Smooth muscle cell (in vitro differentiated cells): ENCODE data around the gene CPNE4. TPM values are rescaled to one million over a fixed set of nuclear protein-coding genes. Genes with fewer than 3 reads are reported as not detected.

Experiments
- DNase-seq: peaks from one replicate; lab custom pipeline; 2025; ENCODE audit not compliant: unreplicated experiment; lab: John Stamatoyannopoulos, UW
- H2AFZ ChIP-seq: fragments of 200-600 bp; sonication (generic); 2 replicates; pipeline ENCODE4 v1.6.0; 2016; ENCODE audit warnings: antibody characterized with exemption, low read depth, mild to moderate bottlenecking
- H3F3A ChIP-seq: fragments of 200-600 bp; sonication (generic); 2 replicates; pipeline ENCODE4 v1.6.0; 2017; ENCODE audit warnings: antibody characterized with exemption, low read depth
- H3K27ac ChIP-seq: fragments of 200-600 bp; sonication (generic); 2 replicates; pipeline ENCODE4 v1.5.1; 2016; ENCODE audit warnings: low read depth, mild to moderate bottlenecking
- H3K27me3 ChIP-seq: fragments of 200-600 bp; sonication (generic); 2 replicates; pipeline ENCODE4 v1.6.1; 2016; ENCODE audit warnings: low read depth, mild to moderate bottlenecking
- H3K36me3 ChIP-seq: fragments of 200-600 bp; sonication (generic); 2 replicates; pipeline ENCODE4 v1.5.1; 2016; ENCODE audit warnings: low read depth
- H3K4me1 ChIP-seq: fragments of 200-600 bp; sonication (generic); 2 replicates; pipeline ENCODE4 v1.5.1; 2016; ENCODE audit warnings: low read depth
- H3K4me2 ChIP-seq: fragments of 200-600 bp; sonication (generic); 2 replicates; pipeline ENCODE4 v1.6.0; 2016; ENCODE audit warnings: mild to moderate bottlenecking
- H3K4me3 ChIP-seq: fragments of 200-600 bp; sonication (generic); 2 replicates; pipeline ENCODE4 v1.5.1; 2016; ENCODE audit warnings: mild to moderate bottlenecking
- H3K79me2 ChIP-seq: fragments of 200-600 bp; sonication (generic); 2 replicates; pipeline ENCODE4 v1.6.0; 2016; ENCODE audit warnings: low read depth, mild to moderate bottlenecking
- H3K9ac ChIP-seq: fragments of 200-600 bp; sonication (generic); 2 replicates; pipeline ENCODE4 v1.6.0; 2016; ENCODE audit warnings: low read depth
- H3K9me3 ChIP-seq: fragments of 200-600 bp; sonication (generic); replicated peaks from 2 replicates; pipeline ENCODE4 v1.5.1; 2016; ENCODE audit warnings: low read depth
- H4K20me1 ChIP-seq: fragments of 200-600 bp; sonication (generic); 2 replicates; pipeline ENCODE4 v1.6.0; 2016; ENCODE audit warnings: low read depth
- WGBS: methylation state at CpG from one replicate; pipeline ENCODE4 v1.1.7; 2016; ENCODE audit warnings: low lambda C conversion rate; 5-methylcytosine and 5-hydroxymethylcytosine counted together
- polyA plus RNA-seq: library from polyadenylated mRNA; unstranded; fragments of >200 nt; fragmentation: Nextera tagmentation; extraction: Ambion mirVana; gene quantifications from 2 replicates; pipeline ENCODE4 v1.2.1, GENCODE V29; 2016
- total RNA-seq: library from RNA; depleted of rRNA; stranded (reverse); fragments of >200 nt; gene quantifications from 2 replicates; pipeline ENCODE4 v1.2.3, GENCODE V29; 2014
- TF ChIP-seq, protein P1 (sequence below): fragments of 200-600 bp; sonication (generic); IDR thresholded peaks from 2 replicates; pipeline ENCODE4 v1.5.1; 2017; ENCODE audit warnings: borderline replicate concordance, mild to moderate bottlenecking, antibody characterized with exemption; ENCODE audit not compliant: insufficient read depth, poor library complexity, severe bottlenecking

CPNE4 gene
- total and polyA plus RNA-seq, 2 experiments from 2014 or later = 0.05 to 1.6 TPM

GRCh38 chr3:131564812-131565211, 470.0 kb downstream of the CPNE4 start:
- H3K9me3 ChIP-seq = no peaks in the 10 kb centered on the region
- no peaks in the 10 kb centered on the region for H4K20me1 ChIP-seq
- H3K36me3 ChIP-seq = no peaks in the 10 kb centered on the region
- no peak overlapping the region for H3K9ac ChIP-seq
- DNase-seq = no peak
- no peak overlapping the region for H3K4me3 ChIP-seq
- WGBS = 89% methylated on average over 4 of the region's 4 CpGs
- H3F3A ChIP-seq = no peaks in the 10 kb centered on the region
- no peaks in the 10 kb centered on the region for H3K79me2 ChIP-seq
- H3K4me1 ChIP-seq = peaks cover 5% of the 10 kb centered on the region
- H3K27ac ChIP-seq = no peak overlapping the region
- TF ChIP-seq, protein P1, sequence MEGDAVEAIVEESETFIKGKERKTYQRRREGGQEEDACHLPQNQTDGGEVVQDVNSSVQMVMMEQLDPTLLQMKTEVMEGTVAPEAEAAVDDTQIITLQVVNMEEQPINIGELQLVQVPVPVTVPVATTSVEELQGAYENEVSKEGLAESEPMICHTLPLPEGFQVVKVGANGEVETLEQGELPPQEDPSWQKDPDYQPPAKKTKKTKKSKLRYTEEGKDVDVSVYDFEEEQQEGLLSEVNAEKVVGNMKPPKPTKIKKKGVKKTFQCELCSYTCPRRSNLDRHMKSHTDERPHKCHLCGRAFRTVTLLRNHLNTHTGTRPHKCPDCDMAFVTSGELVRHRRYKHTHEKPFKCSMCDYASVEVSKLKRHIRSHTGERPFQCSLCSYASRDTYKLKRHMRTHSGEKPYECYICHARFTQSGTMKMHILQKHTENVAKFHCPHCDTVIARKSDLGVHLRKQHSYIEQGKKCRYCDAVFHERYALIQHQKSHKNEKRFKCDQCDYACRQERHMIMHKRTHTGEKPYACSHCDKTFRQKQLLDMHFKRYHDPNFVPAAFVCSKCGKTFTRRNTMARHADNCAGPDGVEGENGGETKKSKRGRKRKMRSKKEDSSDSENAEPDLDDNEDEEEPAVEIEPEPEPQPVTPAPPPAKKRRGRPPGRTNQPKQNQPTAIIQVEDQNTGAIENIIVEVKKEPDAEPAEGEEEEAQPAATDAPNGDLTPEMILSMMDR = no peak
- no peak overlapping the region for H2AFZ ChIP-seq
- no peak overlapping the region for H3K4me2 ChIP-seq
- no peaks in the 10 kb centered on the region for H3K27me3 ChIP-seq

DNA sequence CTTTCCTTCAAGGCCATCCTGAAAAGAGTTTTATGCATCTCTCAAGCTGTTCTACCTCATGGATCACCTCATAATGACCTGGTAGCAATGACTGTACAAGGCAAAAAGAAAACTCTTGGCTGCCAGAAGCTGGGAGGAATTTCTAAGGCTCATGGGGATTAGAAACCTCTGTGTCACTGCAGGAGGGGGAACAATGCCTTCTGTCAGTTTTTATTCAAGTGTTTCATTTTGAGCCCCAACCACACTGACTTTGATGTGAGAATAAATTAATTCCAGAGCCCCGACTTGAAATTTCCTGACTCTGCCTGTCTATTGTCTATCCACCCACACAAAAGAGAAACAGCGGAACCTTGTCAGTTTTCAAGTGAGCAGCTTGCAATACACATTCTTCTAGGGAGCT, 473.3 kb downstream of the CPNE4 start:
- Histone ChIP-seq H3K79me2 (no peaks in the 10 kb centered on the region), H3K4me1 (no peaks in the 10 kb centered on the region), H3K4me2 (no peak overlapping the region), H3K36me3 (no peaks in the 10 kb centered on the region), H3K27ac (no peak overlapping the region), H2AFZ (no peak overlapping the region), H3K9ac (no peak overlapping the region), H3K9me3 (no peaks in the 10 kb centered on the region), H3F3A (no peaks in the 10 kb centered on the region), H3K4me3 (no peak overlapping the region), H3K27me3 (no peaks in the 10 kb centered on the region), H4K20me1 (no peaks in the 10 kb centered on the region)
- TF ChIP-seq, protein P1 = no peak
- 53% methylated on average over 2 of the region's 2 CpGs for WGBS
- no peak for DNase-seq

- Histone ChIP-seq H3K4me1 (no peaks in the 10 kb centered on the region), H3F3A (no peaks in the 10 kb centered on the region), H3K27ac (no peak overlapping the region), H3K4me3 (no peak overlapping the region), H2AFZ (no peak overlapping the region), H3K27me3 (no peaks in the 10 kb centered on the region), H3K9me3 (no peaks in the 10 kb centered on the region), H3K9ac (no peak overlapping the region), H3K4me2 (no peak overlapping the region), H4K20me1 (no peaks in the 10 kb centered on the region), H3K79me2 (no peaks in the 10 kb centered on the region), H3K36me3 (no peaks in the 10 kb centered on the region)
- TF ChIP-seq, protein P1 = no peak
- no peak for DNase-seq
- WGBS = 91% methylated on average over 3 of the region's 3 CpGs
Observed at GRCh38 chr3:131560795-131561194, 474.0 kb downstream of the CPNE4 start.

GRCh38 chr3:131555456-131555855, 479.4 kb downstream of the CPNE4 start:
- no peak overlapping the region for H3K9ac ChIP-seq
- H3K36me3 ChIP-seq = no peaks in the 10 kb centered on the region
- no peak overlapping the region for H3K27ac ChIP-seq
- no peak overlapping the region for H3K4me3 ChIP-seq
- peaks cover 7% of the 10 kb centered on the region for H3K27me3 ChIP-seq
- no peaks in the 10 kb centered on the region for H3K9me3 ChIP-seq
- H3K79me2 ChIP-seq = no peaks in the 10 kb centered on the region
- 90% methylated on average over 2 of the region's 2 CpGs for WGBS
- no peak for DNase-seq
- H3K4me2 ChIP-seq = no peak overlapping the region
- H2AFZ ChIP-seq = no peak overlapping the region
- no peaks in the 10 kb centered on the region for H4K20me1 ChIP-seq
- no peaks in the 10 kb centered on the region for H3F3A ChIP-seq
- H3K4me1 ChIP-seq = no peaks in the 10 kb centered on the region
- TF ChIP-seq, protein P1 = no peak
